ENCODE measurements around the gene ELF1.
"Not testable (repeated sequence)": the region's sequence is repeated elsewhere in the genome, so short reads cannot be mapped to it uniquely, and the experiment has no call there.

DNA sequence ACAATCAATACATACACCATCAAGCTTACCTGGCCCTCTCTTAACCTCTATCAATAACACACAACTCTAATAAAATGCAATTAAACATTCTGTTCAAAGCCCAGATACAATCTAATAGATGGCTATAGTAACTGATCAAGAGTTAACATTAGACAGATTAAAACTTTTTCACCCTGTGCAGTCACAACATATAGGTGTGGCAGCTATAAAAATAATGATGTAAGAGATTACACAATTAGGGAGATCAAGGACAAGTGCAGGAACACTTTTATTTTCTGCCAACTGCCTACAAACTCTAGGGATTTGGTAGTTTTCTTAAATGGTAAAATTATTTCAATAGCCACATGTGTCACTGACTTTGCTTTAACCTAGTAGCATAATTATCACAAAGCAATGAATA, 104.3 kb downstream of the ELF1 start:
- not testable (repeated sequence) for TF ChIP-seq POLR2A (IDR thresholded peaks at IDR 0.05)
- TF ChIP-seq, protein P1, sequence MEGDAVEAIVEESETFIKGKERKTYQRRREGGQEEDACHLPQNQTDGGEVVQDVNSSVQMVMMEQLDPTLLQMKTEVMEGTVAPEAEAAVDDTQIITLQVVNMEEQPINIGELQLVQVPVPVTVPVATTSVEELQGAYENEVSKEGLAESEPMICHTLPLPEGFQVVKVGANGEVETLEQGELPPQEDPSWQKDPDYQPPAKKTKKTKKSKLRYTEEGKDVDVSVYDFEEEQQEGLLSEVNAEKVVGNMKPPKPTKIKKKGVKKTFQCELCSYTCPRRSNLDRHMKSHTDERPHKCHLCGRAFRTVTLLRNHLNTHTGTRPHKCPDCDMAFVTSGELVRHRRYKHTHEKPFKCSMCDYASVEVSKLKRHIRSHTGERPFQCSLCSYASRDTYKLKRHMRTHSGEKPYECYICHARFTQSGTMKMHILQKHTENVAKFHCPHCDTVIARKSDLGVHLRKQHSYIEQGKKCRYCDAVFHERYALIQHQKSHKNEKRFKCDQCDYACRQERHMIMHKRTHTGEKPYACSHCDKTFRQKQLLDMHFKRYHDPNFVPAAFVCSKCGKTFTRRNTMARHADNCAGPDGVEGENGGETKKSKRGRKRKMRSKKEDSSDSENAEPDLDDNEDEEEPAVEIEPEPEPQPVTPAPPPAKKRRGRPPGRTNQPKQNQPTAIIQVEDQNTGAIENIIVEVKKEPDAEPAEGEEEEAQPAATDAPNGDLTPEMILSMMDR (IDR thresholded peaks at IDR 0.05), result not testable (repeated sequence)
